Sigmoid colon (tissue), 4 donors: ENCODE results near the gene POLR1E.

Experiments
- CTCF ChIP-seq, 4 experiments: fragments of 450-650 bp in 3 of 4; fragments of 200-600 bp in 1 of 4; IDR thresholded peaks; one replicate each; pipeline ENCODE4 v1.5.1; 2016 to 2019; ENCODE audit warnings: antibody characterized with exemption in 4 of 4, mild to moderate bottlenecking in 3 of 4, moderate library complexity in 2 of 4
- POLR2A ChIP-seq, 2 donors: fragments of 450-650 bp; IDR thresholded peaks; one replicate each; pipeline ENCODE4 v1.6.1; 2016; ENCODE audit warnings: antibody characterized with exemption in 2 of 2, mild to moderate bottlenecking in 2 of 2, moderate library complexity in 2 of 2
- POLR2AphosphoS5 ChIP-seq, 4 donors: sonication (generic); formaldehyde crosslinking; IDR thresholded peaks; one replicate each; pipeline ENCODE4 v1.6.1; 2017; ENCODE audit warnings: antibody characterized with exemption in 4 of 4

- TF ChIP-seq POLR2A (IDR thresholded peaks at IDR 0.05): no peak
- no peak for TF ChIP-seq CTCF (IDR thresholded peaks at IDR 0.05)
- TF ChIP-seq POLR2AphosphoS5 (IDR thresholded peaks at IDR 0.05): no peak
Measured at GRCh38 chr9:37551468-37551867, 65.7 kb downstream of the POLR1E start.
